ENCODE measurements around the gene CES2. TPM values are rescaled to one million over a fixed set of nuclear protein-coding genes. Genes with fewer than 3 reads are reported as not detected.

The CES2 gene
- total and polyA plus RNA-seq, 2 donors (not counting 3 experiments of a cell fraction or from before 2014, with no cell fraction given): 19.1 to 28.8 TPM

- no peak for DNase-seq (ENCODE audit: low read depth, low spot score)
- Histone ChIP-seq H3K9me3 (replicated peaks; ENCODE audit: control insufficient read depth, insufficient read depth, low read length) (no peaks in the 10 kb centered on the region), H3K36me3 (ENCODE audit: control insufficient read depth in 2 of 2, extremely low read depth in 1 of 2, insufficient read depth in 2 of 2, low read length in 2 of 2) (no peaks in the 10 kb centered on the region), H3K9ac (replicated peaks; ENCODE audit: extremely low read depth, insufficient read depth, low read length) (no peak overlapping the region), H3K4me1 (ENCODE audit: control insufficient read depth, extremely low read depth, insufficient read depth, low read length) (peaks cover 2% of the 10 kb centered on the region), H3K27ac (ENCODE audit: insufficient read depth, low read depth, low read length) (no peak overlapping the region), H2AFZ (ENCODE audit: low read depth, low read length) (no peak overlapping the region), H3K4me3 (replicated peaks in 1 of 3; ENCODE audit: insufficient read depth in 1 of 3, low read depth in 1 of 3, low read length in 3 of 3) (no peak overlapping the region), H3K4me2 (ENCODE audit: insufficient read depth, low read length) (no peak overlapping the region), H3K79me2 (ENCODE audit: control insufficient read depth, insufficient read depth, low read length) (no peaks in the 10 kb centered on the region), H4K20me1 (replicated peaks; ENCODE audit: control insufficient read depth, extremely low read depth, insufficient read depth, low read length) (no peaks in the 10 kb centered on the region), H3K27me3 (ENCODE audit: control insufficient read depth in 2 of 2, insufficient read depth in 2 of 2, low read length in 2 of 2) (peaks cover 29 to 31% of the 10 kb centered on the region in 2 experiments), H3K9me1 (replicated peaks; ENCODE audit: control insufficient read depth, extremely low read depth, insufficient read depth, low read length) (no peaks in the 10 kb centered on the region)
- no peak for TF ChIP-seq CTCF (IDR thresholded peaks at IDR 0.05; ENCODE audit: extremely low read depth in 1 of 2, insufficient read depth in 1 of 2, low read depth in 1 of 2, low read length in 2 of 2)
- TF ChIP-seq GATA2 (IDR thresholded peaks at IDR 0.05; ENCODE audit: insufficient read depth, insufficient read length, low read depth, low read length): no peak
- TF ChIP-seq POLR2A (IDR thresholded peaks at IDR 0.05; ENCODE audit: low read depth, low read length): no peak
- TF ChIP-seq FOS (IDR thresholded peaks at IDR 0.05; ENCODE audit: borderline replicate concordance, insufficient read depth, low read length): no peak
- no peak for TF ChIP-seq MAX (IDR thresholded peaks at IDR 0.05; ENCODE audit: insufficient read depth, insufficient read length)
- TF ChIP-seq EZH2 (IDR thresholded peaks at IDR 0.05; ENCODE audit: borderline replicate concordance, low read depth, low read length, severe bottlenecking): no peak
- no peak for TF ChIP-seq POLR2AphosphoS5 (IDR thresholded peaks at IDR 0.05; ENCODE audit: insufficient read depth, low read depth, low read length)
- TF ChIP-seq MYC (IDR thresholded peaks at IDR 0.05; ENCODE audit: low read depth, low read length): no peak
- TF ChIP-seq JUN (IDR thresholded peaks at IDR 0.05; ENCODE audit: borderline replicate concordance, insufficient read depth, insufficient read length, low read depth): no peak
- intact Hi-C loops (cut with micrococcal nuclease) (no loop called here), dilution Hi-C loops (cut with MboI; ENCODE audit: extremely low pct_ligation_motif_present, low sequenced_read_pairs) (no loop called here)
- BruUV-seq (replicated peaks): no TSS peak
- POLR2A ChIA-PET: no interaction called here
- FAIRE-seq: no peak
- CTCF ChIA-PET: interaction anchor here (1.5 to 5.2 kb wide), 4 partner anchors 8 to 36 kb away, joined by 3 to 25 read pairs (median 14); no protein-coding TSS in a partner anchor
These were observed 15.1 kb upstream of the CES2 start for GRCh38 chr16:66920299-66920590.

Measured in endothelial cell of umbilical vein (primary cell).